22Rv1 (cell line): Measurements from ENCODE around the gene MAP6D1.
"Not testable (repeated sequence)": the region's sequence is repeated elsewhere in the genome, so short reads cannot be mapped to it uniquely, and the experiment has no call there.

Experiments
- H3K27ac ChIP-seq: fragments of 450-650 bp; 2 replicates; pipeline ENCODE4 v1.5.1; 2017
- ZFX ChIP-seq: fragments of 450-650 bp; IDR thresholded peaks from 2 replicates; pipeline ENCODE4 v1.6.1; 2017; ENCODE audit warnings: antibody characterized with exemption, borderline replicate concordance
- TF ChIP-seq, protein P1 (sequence below): fragments of 450-650 bp; IDR thresholded peaks from 2 replicates; pipeline ENCODE4 v1.5.1; 2017; ENCODE audit warnings: mild to moderate bottlenecking

Gene MAP6D1

GRCh38 chr3:183799461-183799860 lies 25.9 kb downstream of the MAP6D1 start:
- no peak overlapping the region for H3K27ac ChIP-seq
- no peak for TF ChIP-seq ZFX
- TF ChIP-seq, protein P1, sequence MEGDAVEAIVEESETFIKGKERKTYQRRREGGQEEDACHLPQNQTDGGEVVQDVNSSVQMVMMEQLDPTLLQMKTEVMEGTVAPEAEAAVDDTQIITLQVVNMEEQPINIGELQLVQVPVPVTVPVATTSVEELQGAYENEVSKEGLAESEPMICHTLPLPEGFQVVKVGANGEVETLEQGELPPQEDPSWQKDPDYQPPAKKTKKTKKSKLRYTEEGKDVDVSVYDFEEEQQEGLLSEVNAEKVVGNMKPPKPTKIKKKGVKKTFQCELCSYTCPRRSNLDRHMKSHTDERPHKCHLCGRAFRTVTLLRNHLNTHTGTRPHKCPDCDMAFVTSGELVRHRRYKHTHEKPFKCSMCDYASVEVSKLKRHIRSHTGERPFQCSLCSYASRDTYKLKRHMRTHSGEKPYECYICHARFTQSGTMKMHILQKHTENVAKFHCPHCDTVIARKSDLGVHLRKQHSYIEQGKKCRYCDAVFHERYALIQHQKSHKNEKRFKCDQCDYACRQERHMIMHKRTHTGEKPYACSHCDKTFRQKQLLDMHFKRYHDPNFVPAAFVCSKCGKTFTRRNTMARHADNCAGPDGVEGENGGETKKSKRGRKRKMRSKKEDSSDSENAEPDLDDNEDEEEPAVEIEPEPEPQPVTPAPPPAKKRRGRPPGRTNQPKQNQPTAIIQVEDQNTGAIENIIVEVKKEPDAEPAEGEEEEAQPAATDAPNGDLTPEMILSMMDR, result no peak

GRCh38 chr3:183797996-183798395 lies 27.4 kb downstream of the MAP6D1 start:
- TF ChIP-seq ZFX, result no peak
- TF ChIP-seq, protein P1, result no peak
- no peak overlapping the region for H3K27ac ChIP-seq

DNA sequence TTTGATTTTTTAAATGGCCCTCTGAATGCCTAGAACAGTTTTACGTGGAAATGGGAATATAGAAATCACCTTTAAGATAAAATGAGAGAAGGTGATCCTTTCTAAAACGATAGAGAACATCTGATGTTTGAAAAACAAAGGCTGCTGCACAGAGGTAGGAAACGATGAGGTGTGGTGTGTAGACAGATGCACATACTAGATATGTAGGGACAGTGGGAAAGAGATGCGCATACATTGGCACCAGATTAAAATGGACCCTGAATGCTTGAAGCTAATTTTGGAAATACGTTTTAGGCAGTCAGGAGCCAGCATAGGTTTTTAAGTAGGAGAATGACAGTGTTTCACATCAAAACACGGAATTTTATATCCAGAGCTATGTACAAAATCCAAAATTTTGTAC lies 29.0 kb downstream of the MAP6D1 start:
- no peak overlapping the region for H3K27ac ChIP-seq
- TF ChIP-seq, protein P1, result no peak
- TF ChIP-seq ZFX, result no peak

DNA sequence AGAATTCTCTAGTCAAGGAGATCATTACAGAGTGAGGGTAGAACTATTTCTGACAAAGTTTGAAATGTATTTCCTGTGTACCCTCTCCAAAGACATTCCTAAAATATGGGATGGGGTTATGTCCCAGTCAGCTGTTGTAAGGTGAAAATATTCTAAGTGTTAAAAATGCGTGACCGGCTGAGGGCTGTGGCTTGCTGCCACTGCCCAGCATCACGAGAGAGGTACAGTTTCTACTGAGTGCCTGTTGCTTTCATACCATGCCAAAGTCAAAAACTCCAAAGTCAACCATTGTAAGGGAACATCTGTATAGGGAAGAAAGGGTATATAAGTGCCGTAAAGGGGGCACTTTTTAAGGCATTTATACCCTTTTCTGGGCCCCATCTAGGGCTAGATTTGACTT lies 30.9 kb downstream of the MAP6D1 start:
- TF ChIP-seq, protein P1, result no peak
- no peak for TF ChIP-seq ZFX
- no peak overlapping the region for H3K27ac ChIP-seq

- TF ChIP-seq ZFX, result no peak
- TF ChIP-seq, protein P1, result no peak
- no peak overlapping the region for H3K27ac ChIP-seq
Measured at GRCh38 chr3:183792976-183793375, 32.4 kb downstream of the MAP6D1 start.

- TF ChIP-seq ZFX, result no peak
- TF ChIP-seq, protein P1, result no peak
- H3K27ac ChIP-seq, result no peak overlapping the region
Measured at GRCh38 chr3:183790700-183791099, 34.7 kb downstream of the MAP6D1 start.

DNA sequence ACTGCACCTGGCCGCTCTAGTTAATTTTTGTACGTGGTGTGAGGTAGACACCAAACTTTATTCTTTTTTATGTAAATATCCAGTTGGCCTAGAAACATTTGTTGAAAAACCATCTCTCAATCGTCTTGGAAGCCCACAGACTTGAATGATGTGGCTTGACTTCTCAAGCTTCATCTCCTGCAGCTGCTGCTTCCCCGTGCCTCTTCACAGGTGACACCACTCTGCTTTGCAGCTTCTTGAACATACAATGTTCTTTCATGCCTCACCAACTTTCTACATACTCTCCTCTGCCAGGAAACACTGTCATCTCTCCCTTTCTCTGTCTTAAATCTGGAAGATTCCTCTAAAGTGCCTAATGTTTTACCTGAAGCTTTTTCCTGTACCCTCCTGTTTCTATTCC lies 35.6 kb downstream of the MAP6D1 start:
- TF ChIP-seq, protein P1, result no peak
- no peak overlapping the region for H3K27ac ChIP-seq

GRCh38 chr3:183784503-183784902 lies 40.9 kb downstream of the MAP6D1 start:
- H3K27ac ChIP-seq, result not testable (repeated sequence)
